Central memory CD8-positive, alpha-beta T cell (primary cell): ENCODE measurements around the gene ALK.

Source experiments
- ATAC-seq: fragments of 150-1000 bp; cut with Tn5 transposase; replicated peaks from 2 replicates; pipeline ENCODE4 v1.10.0; 2022; ENCODE audit warnings: mild to moderate bottlenecking, moderate FRiP score, moderate number of reproducible peaks; ENCODE audit not compliant: poor library complexity, severe bottlenecking; ENCODE audit errors: extremely low read depth
- DNase-seq, 2 donors: peaks; one replicate each; pipeline ENCODE4 v3.0.0; 2021; ENCODE audit warnings: low spot score in 2 of 2
- H3K27ac Mint-ChIP-seq: one replicate; pipeline ENCODE4 v1.8.0; 2022; ENCODE audit warnings: low read depth, mild to moderate bottlenecking, moderate library complexity, mixed read lengths
- H3K27me3 Mint-ChIP-seq: one replicate; pipeline ENCODE4 v1.8.0; 2022; ENCODE audit warnings: mixed read lengths
- H3K36me3 Mint-ChIP-seq: one replicate; pipeline ENCODE4 v1.8.0; 2022; ENCODE audit warnings: mild to moderate bottlenecking, moderate library complexity, mixed read lengths; ENCODE audit not compliant: insufficient read depth
- H3K4me1 Mint-ChIP-seq: one replicate; pipeline ENCODE4 v1.8.0; 2022; ENCODE audit warnings: mixed read lengths
- H3K4me3 Mint-ChIP-seq: one replicate; pipeline ENCODE4 v1.8.0; 2022; ENCODE audit warnings: mild to moderate bottlenecking, moderate library complexity, mixed read lengths
- H3K9me3 Mint-ChIP-seq: one replicate; pipeline ENCODE4 v1.8.0; 2022; ENCODE audit warnings: mixed read lengths

ALK gene

GRCh38 chr2:29802986-29803385 is 118.4 kb downstream of the ALK start:
- peaks cover 14% of the 10 kb centered on the region for H3K9me3 Mint-ChIP-seq
- DNase-seq (no peak), ATAC-seq (no peak)
- H3K27ac Mint-ChIP-seq: no peak overlapping the region
- H3K4me1 Mint-ChIP-seq: no peaks in the 10 kb centered on the region
- H3K27me3 Mint-ChIP-seq: peaks cover 52% of the 10 kb centered on the region
- no peak overlapping the region for H3K4me3 Mint-ChIP-seq
- peaks cover 2% of the 10 kb centered on the region for H3K36me3 Mint-ChIP-seq

GRCh38 chr2:29799628-29800027 is 121.8 kb downstream of the ALK start:
- peaks cover 6% of the 10 kb centered on the region for H3K9me3 Mint-ChIP-seq
- no peaks in the 10 kb centered on the region for H3K36me3 Mint-ChIP-seq
- H3K27me3 Mint-ChIP-seq: peaks cover 34% of the 10 kb centered on the region
- no peaks in the 10 kb centered on the region for H3K4me1 Mint-ChIP-seq
- no peak overlapping the region for H3K4me3 Mint-ChIP-seq
- ATAC-seq: no peak
- H3K27ac Mint-ChIP-seq: no peak overlapping the region
- DNase-seq: no peak

GRCh38 chr2:29797916-29798315 is 123.5 kb downstream of the ALK start:
- no peak overlapping the region for H3K4me3 Mint-ChIP-seq
- no peak overlapping the region for H3K27ac Mint-ChIP-seq
- H3K4me1 Mint-ChIP-seq: no peaks in the 10 kb centered on the region
- H3K27me3 Mint-ChIP-seq: peaks cover 47% of the 10 kb centered on the region
- H3K36me3 Mint-ChIP-seq: no peaks in the 10 kb centered on the region
- DNase-seq (no peak), ATAC-seq (no peak)
- peaks cover 6% of the 10 kb centered on the region for H3K9me3 Mint-ChIP-seq

GRCh38 chr2:29796446-29796845 is 124.9 kb downstream of the ALK start:
- no peaks in the 10 kb centered on the region for H3K36me3 Mint-ChIP-seq
- no peaks in the 10 kb centered on the region for H3K4me1 Mint-ChIP-seq
- H3K9me3 Mint-ChIP-seq: no peaks in the 10 kb centered on the region
- H3K4me3 Mint-ChIP-seq: no peak overlapping the region
- H3K27ac Mint-ChIP-seq: no peak overlapping the region
- no peak for ATAC-seq
- peaks cover 49% of the 10 kb centered on the region for H3K27me3 Mint-ChIP-seq
- DNase-seq: no peak

- no peaks in the 10 kb centered on the region for H3K36me3 Mint-ChIP-seq
- H3K4me1 Mint-ChIP-seq: no peaks in the 10 kb centered on the region
- H3K27ac Mint-ChIP-seq: no peak overlapping the region
- H3K27me3 Mint-ChIP-seq: peaks cover 51% of the 10 kb centered on the region
- no peak for ATAC-seq
- no peak for DNase-seq
- H3K9me3 Mint-ChIP-seq: no peaks in the 10 kb centered on the region
- no peak overlapping the region for H3K4me3 Mint-ChIP-seq
These were observed 131.4 kb downstream of the ALK start for GRCh38 chr2:29789911-29790485.

- no peaks in the 10 kb centered on the region for H3K36me3 Mint-ChIP-seq
- no peaks in the 10 kb centered on the region for H3K4me1 Mint-ChIP-seq
- ATAC-seq: no peak
- peaks cover 46% of the 10 kb centered on the region for H3K27me3 Mint-ChIP-seq
- no peak overlapping the region for H3K4me3 Mint-ChIP-seq
- no peaks in the 10 kb centered on the region for H3K9me3 Mint-ChIP-seq
- DNase-seq: no peak
- no peak overlapping the region for H3K27ac Mint-ChIP-seq
These were observed 133.6 kb downstream of the ALK start for GRCh38 chr2:29787473-29788465.

- Mint-ChIP-seq H3K27me3 (peaks cover 53% of the 10 kb centered on the region), H3K36me3 (no peaks in the 10 kb centered on the region), H3K27ac (no peak overlapping the region), H3K4me3 (no peak overlapping the region), H3K9me3 (no peaks in the 10 kb centered on the region), H3K4me1 (no peaks in the 10 kb centered on the region)
- ATAC-seq (no peak), DNase-seq (no peak)
These were observed 135.0 kb downstream of the ALK start for GRCh38 chr2:29786361-29786760.

GRCh38 chr2:29783666-29784065 is 137.7 kb downstream of the ALK start:
- no peaks in the 10 kb centered on the region for H3K9me3 Mint-ChIP-seq
- H3K27ac Mint-ChIP-seq: no peak overlapping the region
- H3K4me3 Mint-ChIP-seq: no peak overlapping the region
- H3K4me1 Mint-ChIP-seq: no peaks in the 10 kb centered on the region
- peaks cover 53% of the 10 kb centered on the region for H3K27me3 Mint-ChIP-seq
- no peak for DNase-seq
- no peak for ATAC-seq
- H3K36me3 Mint-ChIP-seq: peaks cover 2% of the 10 kb centered on the region

GRCh38 chr2:29782549-29783458 is 138.6 kb downstream of the ALK start:
- Mint-ChIP-seq H3K9me3 (no peaks in the 10 kb centered on the region), H3K27me3 (peaks cover 55% of the 10 kb centered on the region), H3K36me3 (peaks cover 2% of the 10 kb centered on the region), H3K4me1 (no peaks in the 10 kb centered on the region), H3K27ac (no peak overlapping the region), H3K4me3 (no peak overlapping the region)
- DNase-seq: no peak
- ATAC-seq: no peak

- ATAC-seq: no peak
These were observed 139.3 kb downstream of the ALK start for GRCh38 chr2:29782087-29782486.

GRCh38 chr2:29780906-29781305 is 140.5 kb downstream of the ALK start:
- no peak overlapping the region for H3K4me3 Mint-ChIP-seq
- peaks cover 55% of the 10 kb centered on the region for H3K27me3 Mint-ChIP-seq
- DNase-seq (no peak), ATAC-seq (no peak)
- H3K9me3 Mint-ChIP-seq: no peaks in the 10 kb centered on the region
- H3K4me1 Mint-ChIP-seq: no peaks in the 10 kb centered on the region
- peaks cover 2% of the 10 kb centered on the region for H3K36me3 Mint-ChIP-seq
- no peak overlapping the region for H3K27ac Mint-ChIP-seq

More at GRCh38 chr2:29782087-29782486, 139.3 kb downstream of the ALK start:
- Mint-ChIP-seq H3K9me3 (no peaks in the 10 kb centered on the region), H3K4me1 (no peaks in the 10 kb centered on the region), H3K36me3 (peaks cover 2% of the 10 kb centered on the region), H3K4me3 (no peak overlapping the region), H3K27me3 (peaks cover 55% of the 10 kb centered on the region), H3K27ac (no peak overlapping the region)
- DNase-seq: no peak

- Mint-ChIP-seq H3K27me3 (peaks cover 56% of the 10 kb centered on the region), H3K9me3 (no peaks in the 10 kb centered on the region), H3K4me3 (no peak overlapping the region), H3K36me3 (peaks cover 2% of the 10 kb centered on the region), H3K27ac (no peak overlapping the region), H3K4me1 (no peaks in the 10 kb centered on the region)
- no peak for ATAC-seq
- no peak for DNase-seq
These were observed 144.2 kb downstream of the ALK start for GRCh38 chr2:29777161-29777560.
